Measurements from ENCODE around the gene TTC1.
"Not testable (repeated sequence)": the region's sequence is repeated elsewhere in the genome, so short reads cannot be mapped to it uniquely, and the experiment has no call there.

The TTC1 gene

DNA sequence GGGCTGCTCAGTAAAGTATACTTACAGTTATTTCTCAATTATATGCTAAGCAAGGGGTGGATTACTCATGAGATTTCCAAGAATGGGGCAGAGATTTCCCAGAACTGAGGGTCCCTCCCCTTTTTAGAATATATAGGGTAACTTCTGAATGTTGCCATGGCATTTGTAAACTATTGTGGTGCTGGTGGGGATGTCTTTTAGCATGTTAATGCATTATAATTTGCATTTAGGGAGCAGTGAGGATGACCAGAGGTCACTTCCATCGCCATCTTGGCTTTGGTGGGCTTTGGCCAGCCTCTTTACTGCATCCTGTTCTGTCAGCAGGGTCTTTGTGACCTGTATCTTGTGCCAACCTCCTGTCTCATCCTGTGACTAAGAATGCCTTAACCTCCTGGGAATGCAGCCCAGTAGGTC is 35.5 kb downstream of the TTC1 start:
- DNase-seq, result no peak

DNA sequence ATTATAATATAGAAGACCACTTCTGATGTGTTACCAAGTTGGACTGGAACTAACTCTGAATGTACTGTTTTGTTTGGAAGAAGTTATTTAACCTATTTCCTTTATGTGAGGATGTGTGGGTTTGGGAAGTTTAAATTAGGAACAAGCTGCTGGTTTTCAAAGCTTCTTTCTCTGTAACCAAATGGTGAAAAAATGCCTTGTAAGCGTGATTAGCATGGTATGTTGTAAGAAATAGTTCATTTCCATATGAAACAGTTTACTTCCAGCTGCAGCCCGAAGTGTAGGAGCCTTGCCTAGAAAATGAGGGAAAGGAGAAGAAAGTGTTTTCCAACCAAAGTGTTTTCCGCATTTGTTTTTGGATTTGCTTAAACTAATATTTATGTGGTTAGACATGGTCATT is 36.0 kb downstream of the TTC1 start:
- DNase-seq, result no peak

DNA sequence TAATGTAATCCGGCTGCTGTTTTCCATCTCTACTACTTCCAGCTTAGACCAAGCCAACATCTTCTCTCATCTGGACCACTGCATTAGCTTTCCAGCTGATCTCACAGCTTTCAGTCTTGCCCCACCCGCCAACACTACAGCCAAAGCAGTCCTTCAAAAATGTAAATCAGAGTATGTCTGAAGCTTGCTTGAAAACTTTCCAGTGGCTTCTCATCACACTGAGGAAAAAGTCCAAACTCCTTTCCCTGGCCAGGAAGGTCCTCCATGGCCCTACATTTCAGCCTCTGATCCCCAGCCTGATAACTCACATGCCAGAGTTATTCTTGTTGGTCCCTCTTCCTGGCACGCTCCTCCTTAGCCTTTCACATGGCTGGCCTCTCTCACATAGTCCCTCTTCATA is 38.5 kb downstream of the TTC1 start:
- no peak for DNase-seq

DNA sequence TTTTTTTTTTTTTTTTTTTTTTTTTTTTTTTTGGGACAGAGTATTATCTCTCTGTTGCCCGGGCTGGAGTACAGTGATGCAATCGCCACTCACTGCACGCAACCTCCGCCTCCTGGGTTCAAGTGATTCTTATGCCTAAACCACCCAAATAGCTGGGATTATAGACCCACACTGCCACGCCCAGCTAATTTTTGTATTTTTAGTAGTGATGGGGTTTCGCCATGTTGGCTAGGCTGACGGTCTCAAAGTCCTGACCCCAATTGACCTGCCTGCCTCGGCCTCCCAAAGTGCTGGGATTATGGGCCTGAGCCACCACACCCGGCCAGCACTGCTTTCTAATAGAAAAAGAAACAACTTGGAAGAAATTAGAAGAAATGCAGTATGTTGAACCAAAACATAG is 39.2 kb downstream of the TTC1 start:
- DNase-seq, result no peak

DNA sequence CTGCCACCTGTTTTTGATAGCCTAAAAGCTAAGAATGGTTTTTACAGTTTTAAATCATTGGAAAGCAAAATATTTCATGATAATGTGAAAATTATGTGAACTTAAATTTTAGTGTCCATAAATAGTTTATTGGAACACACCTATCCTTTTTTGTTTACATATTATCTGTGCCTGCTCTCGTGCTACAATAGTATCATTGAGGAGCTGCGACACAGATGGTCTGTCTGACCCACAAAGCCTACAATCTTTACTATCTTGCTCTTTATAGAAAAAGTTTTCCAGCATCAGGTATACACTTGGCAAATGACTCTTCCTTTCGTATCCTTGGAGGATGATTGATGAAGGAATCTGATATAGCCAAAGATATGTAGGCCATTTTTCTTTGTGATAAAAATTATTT is 40.2 kb downstream of the TTC1 start:
- no peak for DNase-seq

DNA sequence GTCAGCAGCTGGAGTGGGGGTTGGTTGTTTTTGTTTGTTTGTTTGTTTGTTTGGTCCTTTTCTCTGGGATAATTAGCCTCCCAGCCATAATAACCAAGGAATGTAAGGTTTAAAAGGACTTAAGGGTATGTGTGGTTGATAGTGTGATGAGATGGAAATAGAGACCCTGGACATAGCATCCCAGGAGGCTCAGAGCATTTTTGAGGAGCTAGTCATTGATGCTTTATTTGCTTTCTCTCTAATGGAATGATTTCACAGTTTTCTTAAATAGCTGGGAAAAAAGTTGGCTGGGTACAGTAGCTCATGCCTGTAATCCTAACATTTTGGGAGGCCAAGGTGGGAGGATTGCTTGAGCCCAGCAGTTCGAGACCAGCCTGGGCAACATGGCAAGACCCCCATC is 45.1 kb downstream of the TTC1 start:
- DNase-seq, result no peak

DNA sequence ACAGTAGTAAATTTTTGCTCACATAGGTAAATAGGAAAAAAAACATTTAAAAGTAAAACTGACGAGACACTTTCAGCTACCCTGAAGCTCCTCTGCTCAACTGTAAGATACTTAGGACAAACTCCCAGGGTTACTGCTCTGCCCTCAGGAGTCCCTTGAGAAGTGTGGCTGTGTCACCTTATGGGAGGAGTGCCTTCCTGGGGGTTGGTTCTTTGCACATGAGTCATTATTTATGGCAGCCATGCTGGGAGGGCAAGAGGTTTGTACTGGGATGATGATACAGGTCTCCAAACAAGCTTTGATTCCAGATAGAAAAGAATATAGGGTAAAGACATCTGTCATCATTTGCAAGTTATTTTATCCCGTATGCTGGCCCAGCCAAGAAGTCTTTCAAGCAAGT is 45.9 kb downstream of the TTC1 start:
- no peak for DNase-seq

DNA sequence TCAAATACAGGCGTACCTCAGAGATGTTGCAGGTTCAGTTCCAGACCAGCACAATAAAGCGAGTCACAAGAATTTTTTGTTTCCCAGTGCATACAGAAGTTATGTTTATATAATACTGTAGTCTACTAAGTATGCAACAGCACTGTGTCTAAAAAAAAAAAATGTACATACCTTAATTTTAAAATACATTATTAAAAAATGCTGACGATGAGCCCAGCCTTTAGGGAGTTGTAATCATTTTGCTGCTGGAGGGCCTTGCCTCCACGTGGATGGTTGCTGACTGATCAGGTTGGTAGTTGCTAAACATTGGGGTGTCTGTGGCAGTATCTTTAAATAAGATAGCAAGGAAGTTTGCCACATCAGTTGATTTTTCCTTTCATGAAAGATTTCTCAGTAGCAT is 48.3 kb downstream of the TTC1 start:
- DNase-seq, result no peak

DNA sequence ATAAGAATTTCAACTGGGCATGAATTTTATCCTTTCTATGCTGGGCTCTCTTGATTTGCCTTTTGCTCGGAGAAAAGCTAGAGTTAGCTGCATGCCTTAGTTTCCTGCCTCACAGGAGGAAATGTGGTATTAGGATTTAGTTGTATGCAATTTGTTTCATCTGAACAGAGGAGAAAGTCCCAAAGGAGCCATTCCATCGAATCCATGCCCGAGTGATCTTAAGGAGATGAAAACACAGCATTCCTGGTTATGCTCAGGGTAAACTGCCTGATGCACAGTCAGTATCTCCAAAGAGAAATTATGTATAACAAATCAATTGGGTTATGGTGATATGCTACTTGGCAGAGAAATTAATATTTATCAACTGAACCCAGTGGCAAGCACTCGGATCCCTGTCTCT is 51.1 kb downstream of the TTC1 start:
- no peak for DNase-seq

DNA sequence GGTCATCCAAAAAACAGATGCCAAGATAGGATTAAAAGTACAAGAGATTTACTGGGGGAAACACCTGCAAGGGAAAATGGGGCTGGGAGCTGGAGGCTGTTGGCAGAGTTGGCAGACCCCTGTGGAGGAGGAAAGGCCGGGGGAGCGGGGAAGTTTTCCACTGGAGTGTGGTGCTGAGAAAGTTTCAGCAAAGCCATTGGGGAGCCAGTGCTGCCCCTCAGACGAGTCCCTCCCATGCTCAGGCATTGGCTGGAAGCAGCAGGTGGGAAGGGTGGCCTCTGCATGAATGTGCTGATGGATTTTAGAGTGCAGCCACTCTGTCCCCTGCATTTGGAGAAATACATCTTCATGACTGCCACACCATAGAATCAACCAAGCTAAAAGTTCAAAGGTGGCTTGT is 52.8 kb downstream of the TTC1 start:
- DNase-seq, result no peak

DNA sequence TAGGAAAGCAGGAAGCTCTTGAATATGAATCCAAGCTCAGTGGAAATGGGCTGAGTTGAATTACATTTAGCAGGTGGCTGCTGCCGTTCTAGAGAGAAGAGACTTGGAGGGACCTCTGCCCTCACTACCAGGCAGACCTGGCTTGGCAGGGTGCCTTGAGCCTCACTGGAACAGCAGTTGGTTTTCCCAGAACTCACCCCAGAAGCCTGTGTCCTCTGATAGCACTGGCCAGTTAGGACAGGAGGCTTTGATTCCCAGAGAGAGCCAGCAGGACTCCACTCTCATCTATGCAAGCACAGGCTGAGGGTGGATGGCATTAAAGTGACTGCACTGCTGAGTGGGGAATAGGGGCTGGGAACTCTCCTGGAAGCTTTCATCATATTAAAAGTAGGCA is 55.5 kb downstream of the TTC1 start:
- DNase-seq, result no peak

DNA sequence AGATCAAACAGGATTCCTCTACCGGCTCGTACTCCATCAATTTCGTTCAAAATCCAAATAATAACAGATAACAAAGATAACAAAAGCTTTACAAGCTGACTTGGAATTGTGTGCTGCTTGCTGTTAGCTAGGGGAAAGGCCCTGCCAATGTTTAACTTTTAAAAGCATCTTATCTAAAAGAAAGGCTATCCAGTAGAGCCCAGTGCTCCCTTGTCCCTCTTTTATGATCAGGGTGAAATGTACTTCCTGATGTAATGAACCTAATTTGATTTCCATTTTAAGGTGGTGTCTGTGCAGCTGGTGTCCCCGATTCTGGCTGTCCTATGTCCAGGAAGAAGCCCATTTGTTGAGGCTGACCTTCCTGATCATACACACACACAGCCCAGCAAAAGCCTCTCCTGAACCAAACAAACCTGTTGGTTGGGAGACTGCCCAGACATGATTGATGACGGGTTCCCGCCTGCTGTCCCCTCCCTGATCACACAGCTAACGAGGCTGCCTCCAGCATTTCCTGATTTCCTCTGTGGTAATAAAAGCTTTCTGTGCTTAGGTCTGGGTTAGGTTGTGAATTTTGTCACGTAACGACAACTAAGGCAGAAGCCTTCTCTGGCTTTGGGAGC is 56.2 kb downstream of the TTC1 start:
- no peak for DNase-seq

DNA sequence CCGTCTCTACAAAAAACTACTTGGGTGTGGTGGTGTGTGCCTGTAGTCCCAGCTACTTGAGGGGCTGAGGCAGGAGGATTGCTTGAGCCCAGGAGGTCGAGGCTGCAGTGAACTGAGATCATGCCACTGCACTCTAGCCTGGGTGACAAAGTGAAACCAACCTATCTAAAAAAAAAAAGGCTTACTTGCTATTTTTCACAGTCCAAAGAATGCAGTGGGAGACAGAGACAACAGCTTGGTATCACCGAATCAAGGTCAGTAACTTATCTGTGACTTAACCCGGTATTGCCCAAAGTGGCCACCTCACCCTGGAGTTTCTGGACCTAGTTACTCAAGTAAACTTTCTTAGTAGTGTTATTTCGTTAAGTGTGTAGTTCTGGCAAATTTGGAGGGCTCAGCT is 60.2 kb downstream of the TTC1 start:
- DNase-seq, result not testable (repeated sequence)

DNA sequence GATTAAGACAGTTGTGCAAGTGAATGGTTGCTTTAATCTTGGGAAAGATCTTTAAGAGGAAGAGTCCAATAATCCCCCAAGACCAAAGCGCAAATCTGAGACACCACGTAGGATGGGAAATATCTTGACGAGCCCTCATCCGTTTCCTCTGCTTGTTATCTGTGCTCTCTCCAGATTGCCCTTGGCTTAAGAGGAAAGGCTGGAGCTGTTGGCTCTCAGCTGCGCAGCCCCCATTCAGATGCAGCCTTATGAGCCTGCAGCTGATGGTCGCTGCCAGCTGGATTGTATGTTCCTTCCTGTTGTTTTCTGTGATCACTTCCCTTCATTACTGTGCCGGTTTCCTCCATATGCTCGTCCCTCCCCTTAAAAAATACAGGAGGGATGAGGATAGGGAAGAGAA is 62.6 kb downstream of the TTC1 start:
- no peak for DNase-seq

DNA sequence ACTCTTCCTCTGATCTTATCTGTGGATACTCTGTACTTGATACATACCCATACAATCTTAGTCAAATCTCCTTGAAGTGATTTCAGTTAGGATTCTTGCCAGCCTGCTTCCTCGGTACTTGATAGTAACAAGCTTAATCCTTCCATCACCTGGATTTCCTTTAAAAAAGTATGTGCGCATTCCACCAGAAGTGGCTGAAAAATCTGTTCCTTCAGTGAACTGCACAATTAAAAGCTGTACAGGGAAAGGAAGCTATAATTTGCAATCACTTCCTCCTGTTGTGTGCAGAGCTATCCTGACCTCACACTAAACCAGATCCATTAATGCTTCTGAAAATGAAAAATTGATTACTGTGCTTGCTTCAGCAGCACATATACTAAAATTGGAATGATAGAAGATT is 63.0 kb downstream of the TTC1 start:
- DNase-seq, result no peak

DNA sequence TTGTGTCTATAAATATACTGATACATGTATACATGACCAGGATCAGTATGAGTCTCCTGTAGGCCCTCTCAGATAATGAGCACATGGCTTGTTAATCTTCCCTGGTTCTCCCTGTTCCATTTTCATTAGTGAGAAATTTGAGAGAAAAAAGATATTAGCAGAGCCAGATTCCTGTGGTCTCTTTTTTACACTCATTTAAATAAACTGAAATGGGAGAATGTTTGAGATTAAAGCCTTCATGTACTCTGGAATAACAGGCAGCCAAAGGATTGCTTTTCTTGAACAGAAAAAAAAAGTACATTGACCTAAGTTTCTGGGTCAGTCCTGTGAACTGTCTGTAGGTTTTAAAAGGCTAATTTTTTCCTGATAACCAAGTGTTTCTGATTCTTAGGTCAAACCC is 66.1 kb downstream of the TTC1 start:
- DNase-seq, result no peak

DNA sequence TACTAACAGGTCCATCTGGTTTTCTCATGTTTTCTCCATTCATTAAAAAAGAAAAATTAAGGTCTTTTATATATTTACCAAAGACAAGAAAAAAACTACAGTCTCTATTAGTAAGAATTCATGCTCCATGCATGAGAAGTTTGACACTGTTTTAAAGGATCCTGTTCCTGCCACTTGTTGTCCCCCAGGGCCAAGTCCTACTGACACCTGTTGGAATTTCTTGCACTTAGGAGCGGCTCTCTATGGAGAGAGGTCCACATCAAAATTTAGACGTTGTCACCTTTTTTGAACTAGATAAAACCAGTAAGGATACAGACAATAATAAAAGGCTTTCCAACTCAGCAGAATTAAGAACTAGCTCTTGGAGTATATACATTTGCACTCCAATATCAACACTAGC is 68.1 kb downstream of the TTC1 start:
- no peak for DNase-seq

DNA sequence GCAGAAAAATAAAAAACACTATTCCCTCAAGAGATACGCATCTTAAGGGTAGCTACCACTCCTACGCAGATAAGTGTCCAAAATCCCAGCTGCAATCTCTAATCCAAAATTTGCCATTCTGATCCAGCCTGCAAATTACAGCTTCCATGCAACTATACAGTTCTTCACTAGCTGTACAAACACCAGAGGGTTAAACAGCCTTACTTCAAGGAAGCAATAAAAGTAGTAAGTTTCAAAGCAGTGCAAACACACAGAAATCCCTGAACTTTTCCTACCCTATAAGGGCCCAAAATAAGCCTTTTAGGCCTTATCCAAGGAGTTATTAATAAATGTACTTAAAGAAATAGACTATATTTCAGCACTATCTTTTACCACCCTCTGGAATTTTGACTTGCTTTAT is 70.8 kb downstream of the TTC1 start:
- DNase-seq, result no peak

DNA sequence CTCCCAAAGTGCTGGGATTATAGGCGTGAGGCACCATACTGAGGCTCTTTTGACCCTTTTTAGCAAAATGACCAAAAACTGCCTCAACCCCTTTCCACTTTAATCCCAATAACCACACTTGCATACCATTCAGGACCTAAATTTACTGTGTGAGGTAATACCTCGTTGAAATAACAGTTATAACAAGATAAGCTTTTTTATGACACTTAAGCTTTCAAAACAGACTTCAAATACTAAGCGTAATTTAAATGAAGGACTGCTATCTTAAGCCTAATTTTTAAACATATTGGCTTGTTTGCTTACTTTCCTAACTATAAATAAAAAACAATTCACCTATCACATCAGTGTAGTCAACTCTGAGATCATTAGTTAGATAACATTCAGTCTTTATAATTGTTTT is 72.6 kb downstream of the TTC1 start:
- DNase-seq, result no peak

DNA sequence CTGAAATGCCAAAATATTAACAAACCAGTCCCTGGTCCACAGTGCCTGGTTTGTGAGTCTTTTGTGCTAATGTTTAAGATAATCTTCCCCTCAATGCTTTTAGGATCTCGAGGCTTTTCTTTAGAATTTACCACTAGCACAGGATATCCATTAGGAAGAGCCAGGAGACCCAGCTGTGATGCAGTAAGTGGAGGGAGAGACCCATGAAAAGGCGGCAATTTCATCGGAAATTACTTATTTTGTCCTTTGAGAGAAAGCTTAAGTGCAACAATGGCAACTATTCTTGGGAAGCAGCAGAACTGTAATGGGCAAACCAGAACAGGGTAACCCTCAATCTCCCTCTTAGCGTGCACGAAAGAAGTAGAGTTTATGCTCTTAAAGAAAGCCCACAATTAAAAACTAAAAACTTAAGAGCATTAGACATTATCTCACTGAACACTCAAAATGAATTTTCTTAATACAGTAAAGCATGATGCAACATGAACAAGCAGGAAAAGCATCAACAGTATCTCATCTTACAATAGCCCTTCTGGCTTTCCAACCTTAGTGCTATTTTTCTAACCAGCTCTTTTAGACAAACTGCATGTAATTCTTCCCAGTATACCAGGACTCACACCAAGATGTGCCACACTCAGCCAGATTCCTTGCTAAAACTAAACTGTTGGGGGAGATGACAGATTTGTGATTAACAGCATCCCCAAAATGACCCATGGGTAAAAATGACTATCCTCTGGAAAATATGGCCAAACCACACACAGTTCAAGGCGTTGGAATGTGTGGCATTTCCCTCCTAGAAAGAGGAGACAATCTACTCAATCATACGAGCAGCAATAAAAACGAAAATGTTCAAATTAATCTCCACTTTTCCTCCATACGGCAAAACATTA is 73.9 kb downstream of the TTC1 start:
- no peak for DNase-seq

DNA sequence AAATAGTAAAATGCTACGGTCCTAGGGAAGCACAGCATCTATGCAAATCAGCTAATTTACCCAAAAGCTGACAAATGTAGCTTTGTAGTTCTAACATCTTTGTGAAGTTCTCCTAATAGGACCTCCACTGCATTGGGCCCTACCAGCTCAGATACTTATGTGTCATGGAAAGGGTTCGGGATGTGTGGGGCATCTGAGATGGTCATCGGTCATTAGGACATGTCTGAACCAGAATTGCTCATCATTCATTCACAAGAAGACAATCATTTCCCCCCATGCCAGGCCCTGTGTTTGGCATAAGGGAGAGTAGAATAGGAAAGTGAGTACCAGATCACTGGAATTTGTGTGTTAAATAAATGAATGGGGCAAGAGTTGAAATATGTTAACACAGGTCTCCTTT is 74.6 kb downstream of the TTC1 start:
- no peak for DNase-seq

DNA sequence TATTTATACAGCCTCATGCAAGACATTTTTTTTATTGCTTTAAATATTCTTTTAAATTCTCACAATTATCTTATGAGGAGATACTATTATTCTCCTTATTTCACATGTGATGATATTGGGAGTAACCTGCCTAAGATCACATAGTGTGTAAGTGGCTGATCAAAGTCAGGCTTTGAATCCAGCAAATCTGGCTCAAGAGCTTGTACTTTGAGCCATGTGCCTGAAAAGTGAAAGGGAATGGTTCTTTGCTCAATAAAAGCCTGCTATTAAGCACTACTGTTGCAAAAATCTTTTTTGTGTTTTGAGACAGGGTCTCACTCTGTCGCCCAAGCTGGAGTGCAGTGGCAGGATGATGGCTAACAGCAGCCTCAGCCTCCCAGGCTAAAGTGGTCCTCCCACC is 75.2 kb downstream of the TTC1 start:
- no peak for DNase-seq

DNA sequence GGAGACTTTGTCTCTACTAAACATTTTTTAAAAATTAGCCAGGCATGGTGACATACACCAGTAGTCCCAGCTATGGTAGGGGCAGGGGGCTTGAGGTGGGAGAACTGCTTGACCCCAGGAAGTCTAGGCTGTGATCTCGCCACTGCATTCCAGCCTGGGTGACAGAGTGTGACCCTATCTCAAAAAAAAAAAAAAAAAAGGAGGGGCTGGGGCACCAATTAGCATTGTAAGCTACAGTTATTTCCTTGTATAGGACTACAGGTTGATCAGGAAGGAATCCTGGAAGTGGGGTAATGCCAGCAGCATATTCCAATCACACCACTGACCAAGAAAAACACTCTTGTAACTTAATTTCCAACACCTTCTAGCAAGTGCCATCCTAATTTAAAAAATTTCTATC is 78.3 kb downstream of the TTC1 start:
- DNase-seq, result no peak

DNA sequence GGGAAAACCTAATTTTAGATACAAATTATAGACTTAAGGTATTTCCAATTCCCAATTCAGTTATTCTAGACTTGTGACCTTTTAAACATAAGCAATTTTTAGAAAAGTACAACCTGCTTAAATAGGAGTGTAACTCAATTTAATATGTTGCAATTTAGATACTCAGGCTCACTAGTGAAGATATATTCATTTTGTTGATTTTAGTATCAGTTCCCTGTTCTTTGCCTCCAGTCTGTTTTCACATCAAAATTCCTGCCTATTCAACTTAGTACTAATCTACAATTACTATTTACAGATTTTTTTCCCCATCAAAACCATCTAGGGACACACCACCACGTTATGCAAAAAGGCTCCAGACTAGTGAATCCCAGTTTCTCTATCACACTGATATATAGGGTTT is 79.9 kb downstream of the TTC1 start:
- no peak for DNase-seq

DNA sequence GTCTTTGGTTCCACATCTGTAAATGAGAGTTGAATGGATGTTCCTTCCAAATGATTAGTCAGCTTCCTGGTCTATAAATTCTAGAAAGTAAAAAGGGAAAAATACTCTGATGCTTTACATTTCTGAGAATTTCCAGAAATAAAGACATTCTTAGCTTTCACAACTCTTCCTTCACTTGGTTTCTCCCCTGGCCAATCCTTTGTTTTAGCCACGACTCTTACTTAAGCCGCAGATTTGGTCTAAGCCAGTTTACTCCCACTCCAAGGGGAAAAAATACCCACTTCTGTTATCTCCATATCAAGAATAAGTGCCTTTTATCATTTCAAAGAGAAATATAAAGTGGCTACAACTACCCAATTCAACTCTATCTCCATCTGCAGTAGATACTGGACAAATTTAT is 80.6 kb downstream of the TTC1 start:
- DNase-seq, result no peak
